Type B pancreatic cell (in vitro differentiated cells): ENCODE results near the gene MOGAT2. TPM values are rescaled to one million over a fixed set of nuclear protein-coding genes. Genes with fewer than 3 reads are reported as not detected.
A peak's percentile ranks its signal among the peaks of the same experiment; 100 is the strongest.

Experiments used
- DNase-seq: peaks from one replicate; pipeline ENCODE4 v3.0.0; 2021; ENCODE audit warnings: mixed read lengths; ENCODE audit not compliant: unreplicated experiment; ENCODE audit errors: extremely low spot score
- H3K27ac Mint-ChIP-seq: 2 replicates; pipeline ENCODE4 v1.8.0; 2021; ENCODE audit warnings: mild to moderate bottlenecking, mixed read lengths
- H3K27me3 Mint-ChIP-seq: 2 replicates; pipeline ENCODE4 v1.8.0; 2021; ENCODE audit warnings: mixed read lengths
- H3K36me3 Mint-ChIP-seq: 2 replicates; pipeline ENCODE4 v1.8.0; 2021; ENCODE audit warnings: mixed read lengths
- H3K4me1 Mint-ChIP-seq: one replicate; pipeline ENCODE4 v1.8.0; 2021; ENCODE audit warnings: mixed read lengths; ENCODE audit not compliant: unreplicated experiment
- H3K4me3 Mint-ChIP-seq: 2 replicates; pipeline ENCODE4 v1.8.0; 2021; ENCODE audit warnings: mild to moderate bottlenecking, mixed read lengths
- H3K9me3 Mint-ChIP-seq: 2 replicates; pipeline ENCODE4 v1.8.0; 2021; ENCODE audit warnings: mixed read lengths
- total RNA-seq: library from RNA; stranded (reverse); gene quantifications from 2 replicates; pipeline ENCODE4 v1.2.1, GENCODE V29; 2021; ENCODE audit warnings: low replicate concordance
- TF ChIP-seq, protein P1 (sequence below): fragments of 200-600 bp; sonication (generic); conservative IDR thresholded peaks from 2 replicates; pipeline ENCODE4 v1.5.0; 2021; ENCODE audit warnings: antibody characterized with exemption, mild to moderate bottlenecking

MOGAT2 gene
- total RNA-seq, 1 donor from 2014 or later, result 1.2 TPM

GRCh38 chr11:75759832-75760231 is 42.2 kb downstream of the MOGAT2 start:
- DNase-seq, result no peak
- Mint-ChIP-seq H3K27me3 (peaks cover 12% of the 10 kb centered on the region), H3K27ac (no peak overlapping the region), H3K9me3 (no peaks in the 10 kb centered on the region), H3K4me3 (no peak overlapping the region), H3K36me3 (no peaks in the 10 kb centered on the region), H3K4me1 (peaks cover 4% of the 10 kb centered on the region)
- TF ChIP-seq, protein P1, sequence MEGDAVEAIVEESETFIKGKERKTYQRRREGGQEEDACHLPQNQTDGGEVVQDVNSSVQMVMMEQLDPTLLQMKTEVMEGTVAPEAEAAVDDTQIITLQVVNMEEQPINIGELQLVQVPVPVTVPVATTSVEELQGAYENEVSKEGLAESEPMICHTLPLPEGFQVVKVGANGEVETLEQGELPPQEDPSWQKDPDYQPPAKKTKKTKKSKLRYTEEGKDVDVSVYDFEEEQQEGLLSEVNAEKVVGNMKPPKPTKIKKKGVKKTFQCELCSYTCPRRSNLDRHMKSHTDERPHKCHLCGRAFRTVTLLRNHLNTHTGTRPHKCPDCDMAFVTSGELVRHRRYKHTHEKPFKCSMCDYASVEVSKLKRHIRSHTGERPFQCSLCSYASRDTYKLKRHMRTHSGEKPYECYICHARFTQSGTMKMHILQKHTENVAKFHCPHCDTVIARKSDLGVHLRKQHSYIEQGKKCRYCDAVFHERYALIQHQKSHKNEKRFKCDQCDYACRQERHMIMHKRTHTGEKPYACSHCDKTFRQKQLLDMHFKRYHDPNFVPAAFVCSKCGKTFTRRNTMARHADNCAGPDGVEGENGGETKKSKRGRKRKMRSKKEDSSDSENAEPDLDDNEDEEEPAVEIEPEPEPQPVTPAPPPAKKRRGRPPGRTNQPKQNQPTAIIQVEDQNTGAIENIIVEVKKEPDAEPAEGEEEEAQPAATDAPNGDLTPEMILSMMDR, result no peak

GRCh38 chr11:75760243-75760642 is 42.6 kb downstream of the MOGAT2 start:
- H3K27me3 Mint-ChIP-seq, result peaks cover 10% of the 10 kb centered on the region
- H3K9me3 Mint-ChIP-seq, result no peaks in the 10 kb centered on the region
- no peak overlapping the region for H3K27ac Mint-ChIP-seq
- TF ChIP-seq, protein P1, result no peak
- H3K4me1 Mint-ChIP-seq, result peaks cover 4% of the 10 kb centered on the region
- no peaks in the 10 kb centered on the region for H3K36me3 Mint-ChIP-seq
- H3K4me3 Mint-ChIP-seq, result no peak overlapping the region
- DNase-seq, result no peak

GRCh38 chr11:75760710-75761493 is 43.3 kb downstream of the MOGAT2 start:
- H3K27ac Mint-ChIP-seq, result peak overlapping the region; percentile 52
- TF ChIP-seq, protein P1, result no peak
- no peak overlapping the region for H3K4me3 Mint-ChIP-seq
- DNase-seq, result no peak
- no peaks in the 10 kb centered on the region for H3K9me3 Mint-ChIP-seq
- H3K27me3 Mint-ChIP-seq, result peaks cover 6% of the 10 kb centered on the region
- H3K36me3 Mint-ChIP-seq, result no peaks in the 10 kb centered on the region
- H3K4me1 Mint-ChIP-seq, result peaks cover 4% of the 10 kb centered on the region

DNA sequence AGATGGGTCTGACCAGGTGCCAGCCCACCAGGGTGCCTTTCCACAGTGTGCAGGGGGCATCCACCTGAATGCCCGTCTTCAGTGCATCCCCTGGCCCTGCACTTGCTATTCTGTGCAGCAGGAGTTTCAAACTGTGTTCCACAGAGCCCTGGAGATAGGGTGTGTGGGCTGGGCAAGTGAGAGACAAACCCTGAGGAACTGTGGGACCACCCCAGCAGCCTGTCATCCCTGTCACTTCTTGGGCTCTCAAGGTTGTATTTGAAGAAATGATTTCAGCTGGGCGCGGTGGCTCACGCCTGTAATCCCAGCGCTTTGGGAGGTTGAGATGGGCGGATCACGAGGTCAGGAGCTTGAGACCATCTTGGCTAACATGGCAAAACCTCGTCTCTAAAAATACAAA is 44.5 kb downstream of the MOGAT2 start:
- Mint-ChIP-seq H3K36me3 (no peaks in the 10 kb centered on the region), H3K27me3 (peaks cover 13% of the 10 kb centered on the region), H3K4me3 (no peak overlapping the region), H3K9me3 (no peaks in the 10 kb centered on the region), H3K27ac (no peak overlapping the region), H3K4me1 (peaks cover 9% of the 10 kb centered on the region)
- DNase-seq, result no peak
- TF ChIP-seq, protein P1, result no peak

GRCh38 chr11:75762885-75763284 is 45.2 kb downstream of the MOGAT2 start:
- TF ChIP-seq, protein P1, result no peak
- Mint-ChIP-seq H3K4me1 (peaks cover 15% of the 10 kb centered on the region), H3K27ac (no peak overlapping the region), H3K9me3 (no peaks in the 10 kb centered on the region), H3K36me3 (no peaks in the 10 kb centered on the region), H3K4me3 (no peak overlapping the region), H3K27me3 (peaks cover 18% of the 10 kb centered on the region)
- no peak for DNase-seq
